Endodermal cell (in vitro differentiated cells): Measurements from ENCODE around the gene SDK1. TPM values are rescaled to one million over a fixed set of nuclear protein-coding genes. Genes with fewer than 3 reads are reported as not detected.

Experiments
- DNase-seq: peaks from one replicate; pipeline ENCODE4 v3.0.0-alpha.2; 2017
- H3K27ac ChIP-seq: 2 replicates; pipeline ENCODE4 v1.5.1; 2013; ENCODE audit warnings: mild to moderate bottlenecking, low read depth, low read length, moderate library complexity
- H3K27me3 ChIP-seq: 2 replicates; pipeline ENCODE4 v1.6.1; 2013; ENCODE audit warnings: mild to moderate bottlenecking, low read length, moderate library complexity; ENCODE audit not compliant: insufficient read depth, control insufficient read depth, poor library complexity, severe bottlenecking
- H3K36me3 ChIP-seq: 2 replicates; pipeline ENCODE4 v1.7.0; 2013; ENCODE audit warnings: mild to moderate bottlenecking, low read length, moderate library complexity; ENCODE audit not compliant: control insufficient read depth, insufficient read depth
- H3K4me1 ChIP-seq: one replicate; pipeline ENCODE4 v1.7.0; 2013; ENCODE audit warnings: low read length; ENCODE audit not compliant: control insufficient read depth, insufficient read depth
- H3K4me3 ChIP-seq: 2 replicates; pipeline ENCODE4 v1.5.1; 2013; ENCODE audit warnings: mild to moderate bottlenecking, low read length, moderate library complexity
- H3K9ac ChIP-seq: 2 replicates; pipeline ENCODE4 v1.6.1; 2013; ENCODE audit warnings: mild to moderate bottlenecking, low read length, moderate library complexity; ENCODE audit not compliant: poor library complexity, severe bottlenecking; ENCODE audit errors: extremely low read depth
- H3K9me3 ChIP-seq: 2 replicates; pipeline ENCODE4 v1.6.1; 2013; ENCODE audit warnings: mild to moderate bottlenecking, low read length, moderate library complexity; ENCODE audit not compliant: control insufficient read depth
- H3K27ac Mint-ChIP-seq: 2 replicates; pipeline ENCODE4 v1.8.0; 2020; ENCODE audit warnings: mixed read lengths
- H3K27me3 Mint-ChIP-seq: 2 replicates; pipeline ENCODE4 v1.8.0; 2021; ENCODE audit warnings: mild to moderate bottlenecking, mixed read lengths; ENCODE audit not compliant: insufficient read depth
- H3K36me3 Mint-ChIP-seq: 2 replicates; pipeline ENCODE4 v1.8.0; 2020; ENCODE audit warnings: low read depth, mixed read lengths
- H3K4me1 Mint-ChIP-seq: 2 replicates; pipeline ENCODE4 v1.8.0; 2020; ENCODE audit warnings: mixed read lengths
- H3K4me3 Mint-ChIP-seq: 2 replicates; pipeline ENCODE4 v1.8.0; 2020; ENCODE audit warnings: mild to moderate bottlenecking, moderate library complexity, mixed read lengths
- H3K9me3 Mint-ChIP-seq: 2 replicates; pipeline ENCODE4 v1.8.0; 2020; ENCODE audit warnings: mild to moderate bottlenecking, mixed read lengths
- CTCF ChIP-seq: fragments of 200-600 bp; sonication (generic); conservative IDR thresholded peaks from 2 replicates; pipeline ENCODE4 v1.5.0; 2021; ENCODE audit warnings: antibody characterized with exemption, mild to moderate bottlenecking
- WGBS, 2 experiments: methylation state at CpG; one replicate each; pipeline versions ENCODE4 v1.1.5 to v1.1.7; 2013; ENCODE audit warnings: missing lambda C conversion rate in 2 of 2, mixed read lengths in 1 of 2; ENCODE audit not compliant: insufficient coverage in 1 of 2, insufficient read length in 1 of 2; 5-methylcytosine and 5-hydroxymethylcytosine counted together
- total RNA-seq, 2 donors: library from RNA; stranded (reverse); fragmentation: NEBNext Ultra II Directional in 1 of 2; extraction: Animal tissue kit (Norgen Biotek cat#: 25700) in 1 of 2; gene quantifications; 2 replicates in 1 of 2; 3 replicates in 1 of 2; pipeline ENCODE4 v1.2.1, GENCODE V29; 2021

SDK1 gene
- total RNA-seq, 2 donors from 2014 or later = 22.7 to 23.1 TPM

DNA sequence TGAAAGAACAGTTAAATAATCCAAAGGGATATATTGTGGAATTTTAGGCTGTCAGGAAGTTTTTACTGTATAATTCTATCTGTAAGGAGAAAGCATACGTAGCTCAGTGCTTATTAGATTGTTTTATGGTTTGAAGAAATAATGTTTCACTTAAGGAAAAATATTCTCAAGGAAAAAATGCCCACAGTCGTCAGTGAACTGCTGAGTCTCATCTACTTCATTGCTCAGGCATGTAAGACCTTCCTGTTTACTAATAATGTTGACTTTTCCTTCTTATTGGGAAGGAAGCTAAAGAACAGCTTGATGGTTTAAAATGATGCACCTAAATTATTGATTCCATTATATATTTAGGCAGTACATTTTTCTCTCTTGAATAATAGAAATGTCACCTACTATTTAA is 304.2 kb downstream of the SDK1 start:
- DNase-seq = no peak
- Histone ChIP-seq H3K27me3 (no peaks in the 10 kb centered on the region), H3K36me3 (no peaks in the 10 kb centered on the region), H3K4me3 (no peak overlapping the region), H3K9me3 (no peaks in the 10 kb centered on the region), H3K4me1 (no peaks in the 10 kb centered on the region), H3K27ac (no peak overlapping the region), H3K9ac (no peak overlapping the region)
- peaks cover 2% of the 10 kb centered on the region for H3K4me1 Mint-ChIP-seq
- WGBS, 2 experiments = 90 to 98% methylated on average over 2 of the region's 2 CpGs
- H3K27me3 Mint-ChIP-seq = no peaks in the 10 kb centered on the region
- no peak for TF ChIP-seq CTCF
- no peaks in the 10 kb centered on the region for H3K36me3 Mint-ChIP-seq
- H3K27ac Mint-ChIP-seq = no peak overlapping the region
- H3K9me3 Mint-ChIP-seq = peaks cover 22% of the 10 kb centered on the region
- no peak overlapping the region for H3K4me3 Mint-ChIP-seq

GRCh38 chr7:3606436-3606835 is 305.4 kb downstream of the SDK1 start:
- H3K4me1 Mint-ChIP-seq = peaks cover 9% of the 10 kb centered on the region
- no peaks in the 10 kb centered on the region for H3K4me1 ChIP-seq
- H3K36me3 Mint-ChIP-seq = no peaks in the 10 kb centered on the region

DNA sequence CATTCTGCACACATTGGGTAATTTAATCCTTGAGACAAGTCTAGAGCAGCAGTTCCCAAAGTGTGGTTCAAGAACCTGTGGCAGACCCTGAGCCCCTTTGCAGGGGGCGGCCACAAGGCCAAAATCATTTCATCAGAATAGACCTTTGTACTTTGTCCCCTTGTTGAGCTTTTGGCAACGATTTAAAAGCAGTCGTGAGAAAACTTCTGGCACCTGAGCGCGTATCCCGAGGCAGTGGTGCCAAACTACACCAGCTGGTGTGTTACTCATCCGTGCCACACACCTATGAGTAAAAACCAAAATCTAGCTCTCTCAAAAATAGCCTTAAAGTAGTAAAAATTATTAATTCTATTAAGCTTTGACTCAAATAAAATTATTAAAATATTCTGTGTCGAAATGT is 306.8 kb downstream of the SDK1 start:
- Histone ChIP-seq H3K36me3 (no peaks in the 10 kb centered on the region), H3K9ac (no peak overlapping the region), H3K9me3 (no peaks in the 10 kb centered on the region), H3K4me1 (no peaks in the 10 kb centered on the region), H3K27me3 (no peaks in the 10 kb centered on the region), H3K27ac (no peak overlapping the region), H3K4me3 (no peak overlapping the region)
- Mint-ChIP-seq H3K27me3 (no peaks in the 10 kb centered on the region), H3K9me3 (peaks cover 8% of the 10 kb centered on the region), H3K36me3 (no peaks in the 10 kb centered on the region), H3K27ac (no peak overlapping the region), H3K4me1 (peaks cover 9% of the 10 kb centered on the region), H3K4me3 (no peak overlapping the region)
- 95% methylated on average over 4 to 8 of the region's 8 CpGs for WGBS, 2 experiments
- TF ChIP-seq CTCF = no peak
- DNase-seq = no peak

More at GRCh38 chr7:3606436-3606835, 305.4 kb downstream of the SDK1 start:
- Mint-ChIP-seq H3K27me3 (no peaks in the 10 kb centered on the region), H3K27ac (no peak overlapping the region), H3K4me3 (no peak overlapping the region), H3K9me3 (peaks cover 18% of the 10 kb centered on the region)
- DNase-seq = no peak
- WGBS, 2 experiments = 90 to 95% methylated on average over 4 of the region's 4 CpGs
- Histone ChIP-seq H3K9me3 (no peaks in the 10 kb centered on the region), H3K9ac (no peak overlapping the region), H3K27ac (no peak overlapping the region), H3K27me3 (no peaks in the 10 kb centered on the region), H3K36me3 (no peaks in the 10 kb centered on the region), H3K4me3 (no peak overlapping the region)
- TF ChIP-seq CTCF = no peak
